Tibial nerve (tissue), 4 donors: ENCODE results near the gene CTNNA1.

Experiments
- CTCF ChIP-seq, 5 experiments: fragments of 200-600 bp in 3 of 5; fragments of 450-650 bp in 2 of 5; sonication (generic) in 3 of 5; IDR thresholded peaks; one replicate each; pipeline ENCODE4 v1.5.1; 2016 to 2019; ENCODE audit warnings: antibody characterized with exemption in 5 of 5, mild to moderate bottlenecking in 3 of 5, moderate library complexity in 2 of 5
- EP300 ChIP-seq, 2 donors: sonication (generic); formaldehyde crosslinking; IDR thresholded peaks; one replicate each; pipeline ENCODE4 v1.6.1; 2017; ENCODE audit warnings: antibody characterized with exemption in 2 of 2, mild to moderate bottlenecking in 1 of 2
- POLR2A ChIP-seq, 2 donors: fragments of 450-650 bp; IDR thresholded peaks; one replicate each; pipeline ENCODE4 v1.6.1; 2017; ENCODE audit warnings: antibody characterized with exemption in 2 of 2, mild to moderate bottlenecking in 2 of 2, moderate library complexity in 2 of 2

DNA sequence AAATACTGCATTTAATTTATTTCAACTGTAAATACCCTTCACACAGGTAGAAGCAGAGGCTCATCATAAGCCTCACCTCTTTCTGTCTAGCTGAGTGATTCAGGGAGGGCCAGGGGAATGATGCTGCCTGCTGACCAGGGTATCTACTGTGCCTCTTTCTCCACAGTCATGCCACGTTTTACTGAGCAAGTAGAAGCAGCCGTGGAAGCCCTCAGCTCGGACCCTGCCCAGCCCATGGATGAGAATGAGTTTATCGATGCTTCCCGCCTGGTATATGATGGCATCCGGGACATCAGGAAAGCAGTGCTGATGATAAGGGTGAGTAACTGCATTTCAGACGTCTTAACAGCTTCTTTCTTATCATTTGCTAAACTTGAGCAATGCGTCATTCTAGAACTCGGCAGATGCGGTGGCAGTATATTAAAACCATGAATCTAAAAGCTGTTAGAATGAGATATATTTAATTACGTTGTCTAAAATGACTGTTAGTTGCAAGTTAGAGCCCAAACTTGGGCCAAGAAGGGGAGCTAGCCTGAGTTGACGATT is 171.9 kb downstream of the CTNNA1 start:
- TF ChIP-seq CTCF (IDR thresholded peaks at IDR 0.05): no peak
- TF ChIP-seq POLR2A (IDR thresholded peaks at IDR 0.05): no peak
- no peak for TF ChIP-seq EP300 (IDR thresholded peaks at IDR 0.05)
